CD14-positive monocyte (primary cell): ENCODE results near the gene TRIM9. TPM values are rescaled to one million over a fixed set of nuclear protein-coding genes. Genes with fewer than 3 reads are reported as not detected.

Experiments
- DNase-seq, 3 donors: peaks; one replicate each; pipeline ENCODE4 v3.0.0-alpha.2; 2011 to 2022
- H2AFZ ChIP-seq: 2 replicates; pipeline ENCODE4 v1.6.0; 2012; ENCODE audit warnings: mild to moderate bottlenecking, low read depth, low read length, inconsistent platforms; ENCODE audit not compliant: insufficient read depth, poor library complexity, severe bottlenecking
- H3K27ac ChIP-seq, 2 donors: 1 replicate in 1 of 2; 2 replicates in 1 of 2; pipeline ENCODE4 v1.5.1; 2012 to 2013; ENCODE audit warnings: low read length in 2 of 2, control low read depth in 1 of 2, inconsistent platforms in 1 of 2, low read depth in 1 of 2, mild to moderate bottlenecking in 1 of 2
- H3K27me3 ChIP-seq, 2 donors: one replicate each; pipeline versions ENCODE4 v1.6.0 to v1.6.1; 2011 to 2013; ENCODE audit warnings: low read length in 2 of 2; ENCODE audit not compliant: control insufficient read depth in 2 of 2, insufficient read depth in 2 of 2
- H3K36me3 ChIP-seq, 2 donors: replicated peaks in 1 of 2; 1 replicate in 1 of 2; 2 replicates in 1 of 2; pipeline versions ENCODE4 v1.5.1 to v1.6.1; 2012 to 2013; ENCODE audit warnings: low read length in 2 of 2, control low read depth in 1 of 2, inconsistent platforms in 1 of 2, mild to moderate bottlenecking in 1 of 2; ENCODE audit not compliant: insufficient read depth in 2 of 2, control insufficient read depth in 1 of 2
- H3K4me1 ChIP-seq, 2 donors: 1 replicate in 1 of 2; 2 replicates in 1 of 2; pipeline versions ENCODE4 v1.5.1 to v1.6.1; 2012 to 2013; ENCODE audit warnings: low read length in 2 of 2, control low read depth in 1 of 2, inconsistent platforms in 1 of 2, mild to moderate bottlenecking in 1 of 2, moderate library complexity in 1 of 2; ENCODE audit not compliant: insufficient read depth in 2 of 2, control insufficient read depth in 1 of 2
- H3K4me2 ChIP-seq: replicated peaks from 2 replicates; pipeline ENCODE3; 2012; ENCODE audit warnings: low read length, moderate library complexity, mild to moderate bottlenecking; ENCODE audit not compliant: poor library complexity, severe bottlenecking; ENCODE audit errors: extremely low read depth
- H3K4me3 ChIP-seq, 3 experiments: fragments of 200-600 bp in 1 of 3; sonication (generic) in 1 of 3; replicated peaks in 1 of 3; 1 replicate in 2 of 3; 2 replicates in 1 of 3; pipeline ENCODE4 v1.5.1; 2011 to 2013; ENCODE audit warnings: low read length in 3 of 3, mild to moderate bottlenecking in 3 of 3, control low read depth in 2 of 3, low read depth in 2 of 3, inconsistent platforms in 1 of 3, moderate library complexity in 1 of 3
- H3K79me2 ChIP-seq: 2 replicates; pipeline ENCODE4 v1.6.0; 2012; ENCODE audit warnings: mild to moderate bottlenecking, control low read depth, inconsistent platforms, low read length, moderate library complexity; ENCODE audit not compliant: insufficient read depth
- H3K9ac ChIP-seq: 2 replicates; pipeline ENCODE4 v1.6.0; 2017; ENCODE audit warnings: low read length, mild to moderate bottlenecking; ENCODE audit not compliant: insufficient read depth, poor library complexity, severe bottlenecking
- H3K9me3 ChIP-seq, 2 donors: replicated peaks in 1 of 2; 1 replicate in 1 of 2; 2 replicates in 1 of 2; pipeline versions ENCODE4 v1.5.1 to v1.6.1; 2012 to 2013; ENCODE audit warnings: low read length in 2 of 2, control low read depth in 1 of 2; ENCODE audit not compliant: control insufficient read depth in 1 of 2, insufficient read depth in 1 of 2
- H4K20me1 ChIP-seq: 2 replicates; pipeline ENCODE4 v1.6.0; 2012; ENCODE audit warnings: mild to moderate bottlenecking, low read length, control low read depth, moderate library complexity; ENCODE audit not compliant: insufficient read depth
- H3K27ac Mint-ChIP-seq, 7 donors: one replicate each; pipeline ENCODE4 v1.8.0; 2020; ENCODE audit warnings: mild to moderate bottlenecking in 7 of 7, mixed read lengths in 7 of 7, moderate library complexity in 6 of 7, inconsistent platforms in 2 of 7
- H3K27me3 Mint-ChIP-seq, 3 donors: one replicate each; pipeline ENCODE4 v1.8.0; 2021 to 2022; ENCODE audit warnings: low read depth in 3 of 3, mild to moderate bottlenecking in 3 of 3, mixed read lengths in 3 of 3, moderate library complexity in 3 of 3, inconsistent platforms in 1 of 3
- H3K36me3 Mint-ChIP-seq, 2 donors: one replicate each; pipeline ENCODE4 v1.8.0; 2020; ENCODE audit warnings: mixed read lengths in 2 of 2, inconsistent platforms in 1 of 2, mild to moderate bottlenecking in 1 of 2
- H3K4me1 Mint-ChIP-seq: one replicate; pipeline ENCODE4 v1.8.0; 2020; ENCODE audit warnings: mild to moderate bottlenecking, mixed read lengths
- H3K4me3 Mint-ChIP-seq, 2 donors: one replicate each; pipeline ENCODE4 v1.8.0; 2020; ENCODE audit warnings: mild to moderate bottlenecking in 2 of 2, mixed read lengths in 2 of 2, moderate library complexity in 1 of 2
- H3K9me3 Mint-ChIP-seq, 7 donors: one replicate each; pipeline ENCODE4 v1.8.0; 2020 to 2022; ENCODE audit warnings: mixed read lengths in 7 of 7, mild to moderate bottlenecking in 6 of 7, moderate library complexity in 6 of 7, inconsistent platforms in 2 of 7
- CTCF ChIP-seq: fragments of 200-600 bp; IDR thresholded peaks from one replicate; pipeline ENCODE4 v1.8.0; 2022; ENCODE audit warnings: antibody characterized with exemption, mild to moderate bottlenecking
- WGBS: methylation state at CpG from one replicate; pipeline ENCODE4 v1.1.5; 2013; ENCODE audit warnings: missing lambda C conversion rate; ENCODE audit not compliant: insufficient coverage; 5-methylcytosine and 5-hydroxymethylcytosine counted together
- intact Hi-C, 2 donors: fragments of 100-400 bp; cut with micrococcal nuclease; formaldehyde crosslinking; loops; one replicate each; pipeline versions ENCODE4 v1.15.0 to v1.15.1; 2023
- polyA plus RNA-seq, 3 donors: library from polyadenylated mRNA; depleted of rRNA in 1 of 3; unstranded in 2 of 3; stranded (reverse) in 1 of 3; fragments of 300-500 nt in 2 of 3; fragments of >200 nt in 1 of 3; fragmentation: Illumina TruSeq in 2 of 3; gene quantifications; 1 replicate in 2 of 3; 2 replicates in 1 of 3; pipeline ENCODE4 v1.2.3, GENCODE V29; 2012 to 2021

The TRIM9 gene
- polyA plus RNA-seq, 3 donors = 0.01 TPM; not detected in 2

GRCh38 chr14:51012055-51012454, 82.8 kb downstream of the TRIM9 start:
- Mint-ChIP-seq H3K36me3 (no peaks in the 10 kb centered on the region), H3K4me3 (peak overlapping the region in 1 of 2 donors; percentile 7), H3K27me3 (peaks cover 0 to 2% (median 0%) of the 10 kb centered on the region in 3 donors), H3K9me3 (no peaks in the 10 kb centered on the region), H3K27ac (peak overlapping the region in 3 of 7 donors; percentile 0 to 87 (median 2)), H3K4me1 (peaks cover 17% of the 10 kb centered on the region)
- Histone ChIP-seq H3K4me3 (no peak overlapping the region), H3K9me3 (no peaks in the 10 kb centered on the region), H4K20me1 (no peaks in the 10 kb centered on the region), H3K27me3 (no peaks in the 10 kb centered on the region), H3K4me2 (no peak overlapping the region), H2AFZ (no peak overlapping the region), H3K4me1 (peaks cover 3 to 14% of the 10 kb centered on the region in 2 donors), H3K79me2 (no peaks in the 10 kb centered on the region), H3K9ac (no peak overlapping the region), H3K27ac (no peak overlapping the region), H3K36me3 (no peaks in the 10 kb centered on the region)
- WGBS = 0% methylated on average over 1 of the region's 3 CpGs
- TF ChIP-seq CTCF = no peak
- peak; percentile 5 to 26 (median 17) for DNase-seq
- intact Hi-C loops = no loop called here

GRCh38 chr14:51008446-51008845, 86.5 kb downstream of the TRIM9 start:
- Mint-ChIP-seq H3K4me1 (peaks cover 35% of the 10 kb centered on the region), H3K36me3 (no peaks in the 10 kb centered on the region), H3K4me3 (no peak overlapping the region), H3K9me3 (no peaks in the 10 kb centered on the region), H3K27ac (no peak overlapping the region), H3K27me3 (peaks cover 0 to 2% (median 1%) of the 10 kb centered on the region in 3 donors)
- no peak for TF ChIP-seq CTCF
- no peak overlapping the region for H3K27ac ChIP-seq
- no peak overlapping the region for H3K4me3 ChIP-seq
- H3K27me3 ChIP-seq = no peaks in the 10 kb centered on the region
- peak overlapping the region; percentile 1 for H2AFZ ChIP-seq
- DNase-seq = no peak
- H3K4me1 ChIP-seq = peaks cover 15 to 42% of the 10 kb centered on the region in 2 donors
- no peaks in the 10 kb centered on the region for H3K79me2 ChIP-seq
- H4K20me1 ChIP-seq = no peaks in the 10 kb centered on the region
- no peak overlapping the region for H3K9ac ChIP-seq
- H3K4me2 ChIP-seq = no peak overlapping the region
- no peaks in the 10 kb centered on the region for H3K36me3 ChIP-seq
- intact Hi-C loops = no loop called here
- H3K9me3 ChIP-seq = no peaks in the 10 kb centered on the region
